GM23338 (cell line): ENCODE data around the gene FKBP7. TPM values are rescaled to one million over a fixed set of nuclear protein-coding genes. Genes with fewer than 3 reads are reported as not detected.

Experiments
- ATAC-seq: fragments of 200-7000 bp; cut with Tn5 transposase; 3 replicates; pipeline ENCODE4 v1.9.1; 2020
- DNase-seq: peaks from one replicate; pipeline ENCODE4 v3.0.0-alpha.2; 2015; ENCODE audit warnings: low spot score
- H2AFZ ChIP-seq: fragments of 200-600 bp; sonication (generic); 2 replicates; pipeline ENCODE4 v1.8.0; 2016; ENCODE audit warnings: antibody characterized with exemption, mild to moderate bottlenecking, moderate library complexity
- H3F3A ChIP-seq: fragments of 200-600 bp; sonication (generic); replicated peaks from 2 replicates; pipeline ENCODE4 v1.8.0; 2017; ENCODE audit warnings: antibody characterized with exemption, mixed run types, low read depth
- H3K27ac ChIP-seq: fragments of 200-600 bp; sonication (generic); 2 replicates; pipeline ENCODE4 v1.6.1; 2016; ENCODE audit warnings: low read depth
- H3K27me3 ChIP-seq: fragments of 200-600 bp; sonication (generic); 2 replicates; pipeline ENCODE4 v1.8.0; 2016; ENCODE audit warnings: mild to moderate bottlenecking, mixed run types, moderate library complexity; ENCODE audit not compliant: insufficient read depth
- H3K36me3 ChIP-seq: fragments of 200-600 bp; sonication (generic); 2 replicates; pipeline ENCODE4 v1.8.0; 2016; ENCODE audit warnings: mild to moderate bottlenecking; ENCODE audit not compliant: insufficient read depth
- H3K4me1 ChIP-seq: fragments of 200-600 bp; sonication (generic); 2 replicates; pipeline ENCODE4 v1.8.0; 2016; ENCODE audit warnings: mild to moderate bottlenecking, moderate library complexity; ENCODE audit not compliant: insufficient read depth
- H3K4me2 ChIP-seq: fragments of 200-600 bp; sonication (generic); 2 replicates; pipeline ENCODE4 v1.7.1; 2017; ENCODE audit warnings: mixed run types
- H3K4me3 ChIP-seq: fragments of 200-600 bp; sonication (generic); 2 replicates; pipeline ENCODE4 v1.6.1; 2016; ENCODE audit warnings: mixed run types
- H3K79me2 ChIP-seq: fragments of 200-600 bp; sonication (generic); replicated peaks from 2 replicates; pipeline ENCODE4 v1.8.0; 2017; ENCODE audit warnings: mild to moderate bottlenecking; ENCODE audit not compliant: insufficient read depth
- H3K9me2 ChIP-seq: fragments of 200-600 bp; sonication (generic); 2 replicates; pipeline ENCODE4 v1.8.0; 2017; ENCODE audit not compliant: insufficient read depth
- H4K20me1 ChIP-seq: fragments of 200-600 bp; sonication (generic); replicated peaks from 2 replicates; pipeline ENCODE4 v1.8.0; 2017; ENCODE audit warnings: mild to moderate bottlenecking; ENCODE audit not compliant: insufficient read depth
- H3K27ac Mint-ChIP-seq: 2 replicates; pipeline ENCODE4 v1.8.0; 2020; ENCODE audit warnings: inconsistent platforms, mild to moderate bottlenecking, moderate library complexity, mixed read lengths
- H3K27me3 Mint-ChIP-seq: 3 replicates; pipeline ENCODE4 v1.8.0; 2022; ENCODE audit warnings: low read depth, mild to moderate bottlenecking, moderate library complexity, mixed read lengths, inconsistent platforms; ENCODE audit not compliant: insufficient read depth, poor library complexity
- H3K36me3 Mint-ChIP-seq: 3 replicates; pipeline ENCODE4 v1.8.0; 2021; ENCODE audit warnings: low read depth, mild to moderate bottlenecking, inconsistent platforms, moderate library complexity, mixed read lengths
- H3K4me1 Mint-ChIP-seq: 3 replicates; pipeline ENCODE4 v1.8.0; 2020; ENCODE audit warnings: mild to moderate bottlenecking, inconsistent platforms, mixed read lengths
- H3K4me3 Mint-ChIP-seq: 3 replicates; pipeline ENCODE4 v1.8.0; 2021; ENCODE audit warnings: moderate library complexity, mild to moderate bottlenecking, inconsistent platforms, mixed read lengths
- H3K9me3 Mint-ChIP-seq: 3 replicates; pipeline ENCODE4 v1.8.0; 2020; ENCODE audit warnings: moderate library complexity, mild to moderate bottlenecking, inconsistent platforms, mixed read lengths
- CREB1 ChIP-seq: fragments of 250-450 bp; sonication (Bioruptor Pico); IDR thresholded peaks from 2 replicates; pipeline ENCODE4 v1.5.0; 2020; ENCODE audit warnings: low read depth, mild to moderate bottlenecking, moderate library complexity
- CTCF ChIP-seq, 2 experiments: fragments of 200-600 bp in 1 of 2; sonication (generic) in 1 of 2; conservative IDR thresholded peaks; 2 replicates each; pipeline versions ENCODE4 v1.5.1 to v1.6.1; 2016 to 2017; ENCODE audit warnings: antibody characterized with exemption in 2 of 2, low read depth in 2 of 2, mild to moderate bottlenecking in 2 of 2, moderate library complexity in 1 of 2
- EZH2 ChIP-seq: fragments of 200-600 bp; sonication (generic); IDR thresholded peaks from one replicate; pipeline ENCODE4 v1.8.0; 2017; ENCODE audit warnings: antibody characterized with exemption, mild to moderate bottlenecking, low read depth; ENCODE audit not compliant: unreplicated experiment
- EZH2phosphoT487 ChIP-seq: fragments of 200-600 bp; sonication (generic); IDR thresholded peaks from one replicate; pipeline ENCODE4 v1.8.1; 2018; ENCODE audit warnings: antibody characterized with exemption; ENCODE audit not compliant: unreplicated experiment
- JUNB ChIP-seq: IDR thresholded peaks from one replicate; pipeline ENCODE4 v1.6.1; 2016; ENCODE audit warnings: antibody characterized with exemption; ENCODE audit not compliant: unreplicated experiment
- NANOG ChIP-seq: IDR thresholded peaks from 2 replicates; pipeline ENCODE4 v1.6.1; 2016; ENCODE audit warnings: antibody characterized with exemption, borderline replicate concordance
- POLR2AphosphoS5 ChIP-seq: IDR thresholded peaks from 2 replicates; pipeline ENCODE4 v1.6.1; 2016; ENCODE audit warnings: antibody characterized with exemption, low read depth
- ZNF114 ChIP-seq: fragments of 250-450 bp; sonication (Bioruptor Pico); IDR thresholded peaks from 2 replicates; pipeline ENCODE4 v1.5.0; 2020; ENCODE audit warnings: mild to moderate bottlenecking, moderate library complexity
- ZNF462 ChIP-seq: fragments of 250-450 bp; sonication (Bioruptor Pico); IDR thresholded peaks from 2 replicates; pipeline ENCODE4 v1.5.0; 2020; ENCODE audit warnings: mild to moderate bottlenecking, moderate library complexity
- long read RNA-seq: library from polyadenylated mRNA; unstranded; transcript quantifications from one replicate; pipeline ENCODE4 v2.0.0, GENCODE V29; 2020; ENCODE audit not compliant: unreplicated experiment
- polyA plus RNA-seq: library from polyadenylated mRNA; unstranded; fragments of >200 nt; fragmentation: Nextera tagmentation; extraction: Ambion mirVana; gene quantifications from 2 replicates; pipeline ENCODE4 v1.2.1, GENCODE V29; 2016
- total RNA-seq: library from RNA; depleted of rRNA; stranded (reverse); fragments of >200 nt; shearing (Covaris generic); gene quantifications from 2 replicates; pipeline ENCODE4 v1.2.3, GENCODE V29; 2014; rRNA removed
- TF ChIP-seq, protein P1 (sequence below): IDR thresholded peaks from 2 replicates; pipeline ENCODE4 v1.6.1; 2016; ENCODE audit warnings: antibody characterized with exemption

FKBP7 gene, protein sequence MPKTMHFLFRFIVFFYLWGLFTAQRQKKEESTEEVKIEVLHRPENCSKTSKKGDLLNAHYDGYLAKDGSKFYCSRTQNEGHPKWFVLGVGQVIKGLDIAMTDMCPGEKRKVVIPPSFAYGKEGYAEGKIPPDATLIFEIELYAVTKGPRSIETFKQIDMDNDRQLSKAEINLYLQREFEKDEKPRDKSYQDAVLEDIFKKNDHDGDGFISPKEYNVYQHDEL
- total RNA-seq (8.3 and 8.6 TPM in 2 replicates), polyA plus RNA-seq (9.0 and 12.1 TPM in 2 replicates)
- long read RNA-seq, partial matches to known transcripts: 1 of 3 reads
- long read RNA-seq, other reads (novel, unspliced or antisense): 0 of 3 reads

- no peaks in the 10 kb centered on the region; the same call in 2 of the 3 replicates for H3K36me3 Mint-ChIP-seq
- peaks cover 2% of the 10 kb centered on the region for H3K27me3 Mint-ChIP-seq
- H3K4me1 Mint-ChIP-seq: peaks cover 27% of the 10 kb centered on the region
- Histone ChIP-seq H4K20me1 (no peaks in the 10 kb centered on the region; the same call in 1 of the 2 replicates), H3K4me3 (peak within 1 kb of the TSS; percentile 95), H3K9me2 (no peaks in the 10 kb centered on the region), H3K36me3 (no peaks in the 10 kb centered on the region), H3F3A (peaks cover 2% of the 10 kb centered on the region; the same call in 1 of the 2 replicates), H3K79me2 (peaks cover 25% of the 10 kb centered on the region), H3K4me1 (peaks cover 16% of the 10 kb centered on the region; the same call in 1 of the 2 replicates), H3K27me3 (0 out of 2 replicates have a peak, but pooled peaks cover 8% of the 10 kb centered on the region), H2AFZ (peak within 1 kb of the TSS; percentile 100), H3K4me2 (peak within 1 kb of the TSS; percentile 97), H3K27ac (peak within 1 kb of the TSS; percentile 71; the same call in 1 of the 2 replicates)
- TF ChIP-seq NANOG (no peak), CTCF (conservative IDR thresholded peaks at IDR 0.05; ENCODE audit: low read depth in 2 of 2) (peak; percentile 64 to 86), EZH2 (peak; percentile 47), ZNF462 (no peak), CREB1 (CRISPR knock-in tag) (peak; percentile 88), EZH2phosphoT487 (no peak), POLR2AphosphoS5 (peak; percentile 88), JUNB (no peak), ZNF114 (CRISPR knock-in tag) (no peak)
- TF ChIP-seq, protein P1, sequence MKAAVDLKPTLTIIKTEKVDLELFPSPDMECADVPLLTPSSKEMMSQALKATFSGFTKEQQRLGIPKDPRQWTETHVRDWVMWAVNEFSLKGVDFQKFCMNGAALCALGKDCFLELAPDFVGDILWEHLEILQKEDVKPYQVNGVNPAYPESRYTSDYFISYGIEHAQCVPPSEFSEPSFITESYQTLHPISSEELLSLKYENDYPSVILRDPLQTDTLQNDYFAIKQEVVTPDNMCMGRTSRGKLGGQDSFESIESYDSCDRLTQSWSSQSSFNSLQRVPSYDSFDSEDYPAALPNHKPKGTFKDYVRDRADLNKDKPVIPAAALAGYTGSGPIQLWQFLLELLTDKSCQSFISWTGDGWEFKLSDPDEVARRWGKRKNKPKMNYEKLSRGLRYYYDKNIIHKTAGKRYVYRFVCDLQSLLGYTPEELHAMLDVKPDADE: no peak
- peak; percentile 90 for DNase-seq
- H3K27ac Mint-ChIP-seq: peak within 1 kb of the TSS; percentile 99
- no peaks in the 10 kb centered on the region; the same call in 2 of the 3 replicates for H3K9me3 Mint-ChIP-seq
- peak within 1 kb of the TSS; percentile 90 for H3K4me3 Mint-ChIP-seq
- peak; percentile 63 for ATAC-seq
Measured at GRCh38 chr2:178478439-178479274, at the start of gene FKBP7. TSS of gene FKBP7 (minus strand) at chr2:178478600. CDS start at chr2:178478499, 101 bp downstream.
